AG20443 (cell line): ENCODE measurements around the gene SZT2.

Source experiments
- DNase-seq: peaks from one replicate; pipeline ENCODE4 v3.0.0; 2012; ENCODE audit warnings: low spot score, mixed read lengths

The SZT2 gene

DNA sequence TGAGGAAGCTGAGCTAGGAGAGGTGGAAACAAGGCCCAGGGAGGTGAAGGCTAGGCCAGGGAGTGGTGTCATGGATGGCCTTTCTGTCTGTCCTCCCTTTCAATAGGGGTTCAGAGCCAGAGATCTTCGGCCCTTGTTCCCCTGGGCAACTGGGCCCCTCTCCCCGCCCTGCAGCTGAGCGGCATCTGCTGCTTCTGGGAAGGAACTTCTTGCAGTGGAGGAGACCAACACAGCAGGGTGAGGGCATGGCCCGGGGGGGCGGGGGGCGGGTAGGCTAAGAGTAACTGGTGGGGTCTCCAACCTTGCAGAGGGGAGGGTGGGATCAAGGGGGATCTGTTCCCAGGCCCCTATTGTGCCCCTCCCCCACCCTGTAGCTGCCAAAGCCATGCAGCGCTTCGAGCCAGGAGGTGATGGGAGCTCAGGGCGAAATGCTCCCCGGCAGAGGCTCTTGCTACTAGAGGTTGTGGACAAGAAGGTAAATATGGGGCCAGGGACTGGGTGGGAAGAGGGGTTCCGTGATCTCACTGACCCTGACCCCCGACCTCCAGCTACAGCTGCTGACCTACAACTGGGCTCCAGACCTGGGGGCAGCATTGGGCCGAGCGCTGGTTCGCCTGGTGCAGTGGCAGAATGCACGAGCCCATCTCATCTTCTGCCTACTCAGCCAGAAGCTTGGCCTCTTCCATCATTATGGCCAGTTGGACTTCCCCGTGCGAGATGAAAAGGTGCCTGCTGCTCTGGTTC is 52.4 kb downstream of the SZT2 start:
- DNase-seq: no peak

DNA sequence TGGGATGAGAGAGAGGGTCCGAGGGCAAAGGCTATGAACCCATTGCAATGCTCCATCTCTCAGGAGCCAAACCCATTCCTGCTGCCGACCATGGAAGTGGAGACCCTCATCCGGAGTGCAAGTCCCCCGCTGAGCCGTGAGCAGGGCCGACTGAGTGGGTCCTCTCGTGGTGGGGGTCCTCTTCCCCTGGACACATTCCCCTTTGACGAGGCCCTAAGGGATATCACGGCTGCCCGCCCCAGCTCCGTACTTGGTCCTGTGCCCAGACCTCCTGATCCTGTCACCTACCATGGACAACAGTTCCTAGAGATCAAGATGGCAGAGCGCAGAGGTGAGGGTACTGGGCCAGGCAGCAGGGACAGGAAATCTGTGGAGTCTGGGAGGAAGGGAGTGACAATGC is 53.1 kb downstream of the SZT2 start:
- no peak for DNase-seq

DNA sequence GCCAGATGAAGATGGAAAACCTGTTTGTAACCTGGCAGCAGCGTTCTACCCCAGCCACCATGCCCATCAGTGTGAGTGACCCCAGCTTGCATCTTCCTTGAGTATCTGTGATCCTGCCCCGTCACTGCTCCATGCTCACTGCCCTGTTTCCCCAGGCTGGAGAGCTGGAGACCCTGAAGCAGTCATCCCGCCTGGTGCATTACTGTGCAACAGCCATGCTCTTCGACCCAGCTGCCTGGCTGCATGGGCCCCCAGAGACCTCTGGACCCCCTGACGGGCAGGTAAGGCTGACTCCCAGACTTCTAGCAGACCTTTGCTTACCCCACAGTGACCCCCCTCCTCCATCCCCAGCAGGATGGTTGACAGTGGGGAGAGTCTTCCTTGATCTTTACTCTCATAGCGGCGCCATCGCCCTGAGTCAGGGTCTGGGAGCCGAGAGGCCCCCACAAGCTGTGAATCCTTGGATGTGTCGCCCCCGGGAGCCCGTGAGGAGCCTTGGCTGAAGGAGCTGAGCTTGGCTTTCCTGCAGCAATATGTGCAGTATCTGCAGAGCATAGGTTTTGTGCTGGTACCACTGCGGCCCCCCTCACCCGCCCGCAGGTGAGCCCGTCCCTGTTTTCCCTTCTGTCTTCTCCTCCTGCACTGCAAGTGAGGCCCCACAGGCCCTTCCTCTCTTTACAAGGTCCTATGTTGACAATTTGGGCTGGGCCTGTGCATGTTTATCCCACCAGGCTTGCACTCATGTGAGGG is 53.7 kb downstream of the SZT2 start:
- DNase-seq: no peak

DNA sequence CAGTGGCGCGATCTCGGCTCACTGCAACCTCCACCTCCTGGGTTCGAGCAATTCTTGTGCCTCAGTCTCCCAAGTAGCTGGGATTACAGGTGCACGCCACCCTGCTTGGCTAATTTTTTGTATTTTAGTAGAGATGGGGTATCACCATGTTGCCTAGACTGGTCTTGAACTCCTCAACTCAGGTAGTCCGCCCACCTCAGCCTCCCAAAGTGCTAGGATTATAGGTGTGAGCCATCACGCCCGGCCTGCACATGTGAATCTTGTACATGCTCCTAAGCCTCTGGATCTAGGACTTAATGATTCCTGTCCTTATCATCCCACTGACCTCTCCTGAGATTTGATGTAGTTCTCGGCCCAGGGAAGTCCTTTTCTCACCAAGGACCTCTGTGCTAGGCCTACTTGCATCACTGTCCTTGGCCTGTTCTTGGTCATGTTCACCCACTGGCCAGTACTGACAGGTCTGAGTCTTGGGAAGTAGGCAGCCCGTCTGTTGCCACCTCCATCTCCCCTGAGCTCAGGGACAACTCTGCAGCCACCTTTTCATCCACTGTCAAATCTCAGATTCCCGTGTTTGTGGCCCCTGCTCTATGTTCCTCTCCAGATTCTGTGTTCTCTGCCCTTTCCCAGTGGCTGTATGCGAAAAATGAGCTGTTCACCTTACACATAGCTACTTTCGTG is 54.6 kb downstream of the SZT2 start:
- DNase-seq: no peak

DNA sequence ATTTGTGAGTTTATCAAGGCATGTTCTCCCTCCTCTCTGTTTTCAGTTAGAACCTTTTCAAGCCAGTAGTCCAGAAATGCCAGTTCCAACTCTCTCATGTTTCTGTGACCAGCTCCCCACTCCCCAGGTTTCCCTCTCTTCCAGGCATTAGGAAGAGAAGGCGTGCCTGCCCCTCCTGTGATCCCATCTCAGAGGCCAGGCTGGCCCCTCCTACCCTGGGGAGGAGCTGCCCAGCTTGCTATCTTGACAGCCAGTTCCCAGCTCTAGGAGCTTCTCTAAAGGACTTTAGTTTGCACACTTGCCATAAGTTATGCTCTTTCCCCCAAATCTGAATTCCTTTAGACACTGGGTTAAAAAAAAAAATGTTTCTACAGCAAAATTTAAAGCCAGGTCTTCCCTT is 55.1 kb downstream of the SZT2 start:
- peak; percentile 33 for DNase-seq

DNA sequence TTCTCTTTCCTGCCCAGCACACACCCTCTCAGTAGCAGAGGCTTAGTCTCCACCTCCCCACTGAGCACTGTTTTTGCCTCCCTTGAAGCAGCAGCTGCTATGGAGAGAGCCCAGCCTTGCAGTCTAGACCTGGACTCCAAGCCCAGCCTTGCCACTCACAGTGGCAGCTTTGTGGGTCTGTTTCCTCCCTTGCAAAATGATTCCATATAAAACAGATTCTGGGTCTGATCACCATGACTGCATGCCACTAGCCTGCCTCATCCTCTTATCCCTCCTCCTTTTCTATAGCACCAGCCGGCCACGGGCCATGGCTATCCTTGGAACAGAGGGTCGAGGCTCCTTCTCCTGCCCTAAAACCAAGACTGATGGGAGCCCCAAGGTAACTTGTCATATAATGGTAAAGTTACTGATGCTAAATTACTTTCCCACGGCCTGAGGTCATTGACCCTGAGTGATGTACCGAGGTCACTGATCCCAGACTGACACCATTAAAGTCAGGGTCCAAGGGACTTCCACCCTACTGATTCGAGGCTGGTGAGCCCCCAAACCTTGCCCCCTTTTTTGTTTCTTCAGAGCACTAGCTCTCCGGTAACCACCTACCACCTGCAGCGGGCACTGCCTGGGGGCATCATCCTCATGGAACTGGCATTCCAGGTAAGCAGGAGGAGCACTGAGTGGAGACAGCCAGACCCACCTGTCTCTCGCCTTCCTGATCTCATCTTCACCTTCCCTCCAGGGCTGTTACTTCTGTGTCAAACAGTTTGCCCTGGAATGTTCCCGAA is 56.1 kb downstream of the SZT2 start:
- DNase-seq: no peak

DNA sequence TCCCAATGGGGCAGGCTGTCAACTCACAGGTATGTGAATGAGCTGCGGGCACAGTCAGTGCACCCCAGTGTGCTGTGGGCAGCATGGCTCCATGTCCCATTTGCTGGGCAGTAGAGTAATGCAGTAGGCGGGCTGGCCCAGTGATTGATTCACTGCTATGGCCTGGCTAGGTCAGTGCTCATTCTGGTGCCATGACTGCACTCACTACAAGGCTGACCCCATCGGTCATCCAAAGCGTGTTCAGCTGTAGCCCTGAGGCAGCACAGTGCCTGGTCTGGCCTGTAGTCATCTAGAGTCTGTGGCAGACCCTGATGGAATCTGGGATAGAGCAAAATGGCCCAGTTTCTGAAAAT is 56.7 kb downstream of the SZT2 start:
- DNase-seq: no peak

DNA sequence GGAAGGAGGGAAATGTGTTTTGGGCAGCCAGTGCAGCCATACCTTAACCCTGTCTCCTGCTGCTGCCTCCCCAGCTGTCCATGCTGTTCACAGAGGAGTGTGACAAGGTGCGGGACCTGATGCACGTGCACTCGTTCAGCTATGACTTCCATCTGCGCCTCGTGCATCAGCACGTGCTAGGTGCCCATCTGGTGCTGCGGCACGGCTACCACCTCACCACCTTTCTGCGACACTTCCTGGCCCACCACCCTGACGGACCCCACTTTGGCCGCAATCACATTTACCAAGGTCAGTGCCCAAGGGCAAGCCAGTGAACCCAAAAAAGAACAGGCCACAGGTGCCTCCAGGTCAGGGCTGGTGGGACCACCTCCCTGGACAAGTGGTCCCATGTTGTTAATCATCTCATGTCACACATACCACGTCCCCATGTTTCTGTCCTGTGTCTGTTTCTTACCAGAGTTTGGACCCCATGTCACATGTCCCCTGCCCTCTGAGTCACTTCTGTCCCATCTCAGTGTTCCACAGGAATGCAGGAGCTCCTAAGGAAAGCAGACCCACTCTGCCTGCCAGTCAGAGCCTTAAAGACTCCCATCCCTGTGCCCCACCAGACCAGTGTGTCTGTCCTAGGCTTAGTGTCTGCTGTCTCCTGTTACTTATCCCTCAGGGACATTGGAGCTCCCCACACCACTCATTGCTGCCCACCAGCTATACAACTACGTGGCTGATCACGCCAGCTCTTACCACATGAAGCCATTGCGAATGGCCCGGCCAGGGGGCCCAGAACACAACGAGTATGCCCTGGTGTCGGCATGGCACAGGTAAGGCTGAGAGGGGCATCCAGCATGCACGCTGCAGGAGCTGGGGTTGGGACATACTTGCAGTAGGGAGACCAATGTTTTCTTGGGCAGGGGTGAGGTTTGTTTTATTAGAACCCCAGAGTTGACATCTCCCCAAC is 57.5 kb downstream of the SZT2 start:
- no peak for DNase-seq

DNA sequence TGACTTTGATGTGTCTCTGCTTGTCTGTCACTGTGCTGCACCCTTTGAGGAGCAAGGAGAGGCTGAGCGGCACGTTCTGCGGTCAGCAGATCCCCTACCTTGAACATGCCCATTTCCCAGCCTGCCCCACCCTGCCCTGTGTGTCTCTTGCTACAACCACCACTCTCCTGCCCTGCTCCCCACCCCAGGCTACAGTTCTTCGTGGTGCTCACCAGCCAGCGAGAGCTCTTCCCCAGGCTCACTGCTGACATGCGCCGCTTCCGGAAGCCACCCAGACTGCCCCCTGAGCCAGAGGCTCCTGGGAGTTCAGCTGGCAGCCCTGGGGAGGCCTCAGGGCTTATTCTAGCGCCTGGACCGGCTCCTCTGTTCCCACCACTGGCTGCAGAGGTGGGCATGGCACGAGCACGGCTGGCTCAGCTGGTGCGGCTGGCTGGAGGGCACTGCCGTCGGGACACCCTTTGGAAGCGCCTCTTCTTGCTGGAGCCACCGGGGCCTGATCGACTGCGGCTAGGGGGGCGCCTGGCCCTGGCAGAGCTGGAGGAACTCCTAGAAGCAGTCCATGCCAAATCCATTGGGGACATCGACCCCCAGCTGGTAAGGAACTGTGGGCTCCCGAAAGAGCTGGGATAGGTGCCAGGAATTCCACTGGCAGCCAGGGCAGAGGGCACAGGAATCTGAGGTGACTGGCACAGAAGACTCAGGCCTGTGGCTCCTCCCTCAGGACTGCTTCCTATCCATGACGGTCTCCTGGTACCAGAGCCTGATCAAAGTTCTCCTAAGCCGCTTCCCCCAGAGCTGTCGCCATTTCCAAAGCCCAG is 58.4 kb downstream of the SZT2 start:
- DNase-seq: no peak

DNA sequence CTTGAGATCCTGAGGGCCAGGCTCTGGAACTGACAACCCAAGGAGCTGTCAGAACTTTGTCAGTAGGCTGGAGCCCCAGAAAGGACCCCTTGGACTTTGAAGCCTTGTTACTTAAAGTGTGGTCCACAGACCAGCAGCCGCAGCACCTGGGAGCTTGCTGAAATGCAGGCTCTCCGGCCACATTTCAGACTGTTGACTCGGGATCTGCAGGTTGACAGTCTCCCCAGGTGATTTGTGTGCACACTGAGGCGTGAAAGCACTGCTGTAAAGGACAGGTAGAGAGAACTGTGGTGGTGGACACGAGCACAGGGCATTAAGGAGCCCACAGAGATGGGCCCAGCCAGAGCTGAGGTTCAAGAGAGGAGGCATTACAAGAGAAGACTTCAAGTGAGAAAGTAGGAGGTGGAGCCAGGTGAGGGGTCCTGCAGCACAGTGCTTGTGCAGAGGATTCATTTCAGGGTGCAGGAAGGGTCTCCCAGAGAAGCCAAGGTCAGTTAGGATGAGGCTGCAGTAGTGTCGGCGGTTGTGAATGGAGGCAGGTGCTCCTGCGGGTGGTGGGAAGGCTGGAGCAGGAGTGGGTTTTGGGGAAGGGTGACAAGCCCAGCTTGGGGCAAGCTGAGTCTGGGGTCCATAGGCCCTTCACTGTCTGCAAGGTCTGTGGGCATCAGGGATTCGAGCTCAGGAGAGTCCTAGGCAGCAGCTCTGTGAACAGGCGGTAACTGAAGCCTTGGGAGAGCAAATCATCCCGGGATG is 59.4 kb downstream of the SZT2 start:
- no peak for DNase-seq

DNA sequence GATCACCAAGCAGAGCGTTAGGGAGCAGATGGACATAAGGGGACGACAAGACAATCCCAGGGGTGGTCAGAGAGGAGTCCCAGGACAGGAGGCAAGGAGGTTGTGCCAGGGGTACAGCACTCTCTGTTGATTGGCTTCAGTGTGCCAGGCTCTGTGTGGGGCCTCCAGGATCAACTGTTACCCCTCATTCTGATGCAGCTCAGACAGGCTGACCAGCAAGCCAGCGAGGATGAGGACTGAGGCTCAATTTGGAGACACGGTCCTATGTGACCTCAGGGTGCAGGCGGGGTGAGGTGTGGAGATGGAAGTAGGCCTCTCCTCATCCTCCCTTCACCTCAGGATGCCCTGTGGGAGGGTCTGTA is 60.0 kb downstream of the SZT2 start:
- no peak for DNase-seq

DNA sequence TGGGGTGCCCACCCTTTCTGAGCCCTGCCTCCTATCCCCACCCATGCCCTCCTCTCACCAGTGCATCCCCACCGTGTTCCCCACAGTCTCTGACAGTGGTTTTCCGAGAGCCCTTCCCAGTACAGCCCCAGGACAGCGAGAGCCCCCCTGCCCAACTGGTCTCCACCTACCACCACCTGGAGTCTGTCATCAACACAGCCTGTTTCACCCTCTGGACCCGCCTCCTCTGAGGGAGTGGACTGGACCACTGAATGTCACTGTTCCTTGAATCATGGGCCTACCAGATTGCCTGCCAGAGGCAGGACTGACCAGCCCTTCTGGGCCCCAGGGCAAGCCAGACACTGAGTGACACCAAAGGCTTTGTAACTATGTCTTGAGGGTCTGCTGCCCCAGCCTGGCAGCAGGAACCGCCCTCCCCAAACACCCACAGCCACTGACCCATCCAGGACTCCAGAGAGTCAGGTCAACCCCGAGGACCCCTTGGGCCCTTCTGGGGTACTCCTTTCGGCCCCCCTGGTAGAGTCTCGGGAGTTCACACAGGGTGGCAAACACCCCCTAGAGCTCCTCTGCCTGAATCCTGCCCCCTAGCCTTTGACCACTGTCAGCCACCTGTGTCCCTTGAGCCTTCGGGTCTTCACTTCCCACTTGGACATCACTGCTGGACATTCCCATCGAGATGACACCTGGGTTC is 60.7 kb downstream of the SZT2 start:
- DNase-seq: no peak

DNA sequence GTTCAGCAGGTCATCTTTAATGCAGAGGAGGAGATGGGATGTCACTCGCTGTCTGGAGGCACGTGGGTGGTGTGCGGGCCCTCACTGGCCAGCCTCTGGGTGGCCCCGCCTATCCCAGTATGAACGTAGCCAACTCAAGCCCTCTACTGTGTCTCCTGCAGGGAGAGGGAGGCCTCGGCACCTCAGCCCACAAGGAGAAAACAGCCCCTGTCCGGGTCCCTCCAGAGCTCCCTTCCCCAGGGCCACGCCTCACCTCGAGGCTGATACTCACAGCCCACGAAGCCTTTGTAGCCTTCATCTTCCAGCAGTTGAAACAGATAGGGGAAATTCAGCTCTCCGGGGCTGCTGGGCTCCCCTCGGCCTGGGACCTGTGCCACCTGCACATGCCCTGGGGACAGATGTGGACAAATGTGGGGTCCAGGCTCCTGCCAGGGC is 61.5 kb downstream of the SZT2 start:
- DNase-seq: no peak

DNA sequence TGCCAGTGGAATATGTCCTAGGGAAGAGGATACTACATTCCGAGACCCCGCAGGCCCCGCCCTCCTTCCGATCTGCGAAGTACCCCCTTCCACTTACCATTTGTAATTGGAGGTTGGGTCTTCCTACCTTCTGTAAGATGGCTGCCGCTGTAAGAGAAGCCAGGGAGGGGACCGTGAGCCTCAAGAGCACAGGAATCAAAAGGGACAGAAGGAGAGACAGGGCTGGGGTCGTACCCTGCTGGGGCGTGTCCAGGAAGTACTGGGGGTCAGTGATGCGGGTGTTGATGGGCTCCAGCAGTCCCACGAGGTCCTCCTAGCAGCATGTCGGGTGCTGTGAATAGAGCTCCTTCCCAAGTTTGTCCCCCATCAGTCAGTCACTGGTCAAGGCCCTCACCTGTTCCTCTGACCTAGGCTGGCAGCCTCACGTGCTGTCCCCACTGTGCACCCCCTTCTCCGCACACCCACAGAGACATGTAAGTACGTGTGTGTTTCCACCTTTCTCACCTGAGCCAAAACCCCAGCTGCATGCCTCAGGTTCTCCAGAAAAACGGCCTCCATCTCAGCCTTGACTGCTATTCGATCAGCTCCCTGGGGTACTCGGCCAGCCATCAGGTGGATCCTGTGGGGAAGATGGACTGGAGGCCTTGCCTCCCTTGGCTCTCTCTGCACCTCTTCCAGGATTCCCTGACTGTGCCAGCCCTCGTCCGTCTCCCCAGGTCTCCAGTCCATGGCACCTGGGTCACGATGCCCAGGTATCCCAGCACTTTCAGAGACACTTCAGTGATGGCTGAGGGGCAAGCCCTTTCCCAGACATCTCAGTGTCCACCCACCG is 62.2 kb downstream of the SZT2 start:
- DNase-seq: no peak

DNA sequence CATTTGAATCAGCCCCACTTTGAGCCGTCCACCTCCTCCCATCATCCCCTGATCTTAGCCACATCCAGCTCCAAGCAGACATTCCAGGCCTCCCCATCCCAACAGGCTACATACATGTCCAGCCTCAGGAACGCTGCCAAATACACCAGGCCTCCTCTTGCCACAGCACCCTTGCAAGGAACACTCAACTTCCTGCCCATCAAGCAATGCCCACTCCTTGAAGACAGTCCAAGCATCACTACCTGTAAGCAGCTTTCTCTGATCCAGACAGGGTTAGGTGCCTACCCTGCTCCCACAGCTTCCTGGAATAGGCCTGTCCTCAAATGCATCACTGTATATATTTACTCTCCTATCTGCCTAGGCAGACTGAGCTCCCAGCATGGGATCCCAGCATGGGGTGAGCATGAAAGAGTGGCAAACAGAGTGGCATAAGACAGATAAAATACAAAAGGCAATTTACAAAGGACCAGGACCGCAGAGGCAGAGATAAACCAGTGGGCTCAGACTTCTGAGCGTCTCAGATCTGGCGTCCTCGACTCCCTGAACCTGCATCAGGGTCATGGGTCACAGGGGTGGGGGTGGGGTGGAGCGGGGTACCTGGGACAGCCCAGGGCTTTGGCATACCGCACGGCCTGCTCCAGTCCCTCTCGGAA is 63.2 kb downstream of the SZT2 start:
- peak; percentile 51 for DNase-seq

DNA sequence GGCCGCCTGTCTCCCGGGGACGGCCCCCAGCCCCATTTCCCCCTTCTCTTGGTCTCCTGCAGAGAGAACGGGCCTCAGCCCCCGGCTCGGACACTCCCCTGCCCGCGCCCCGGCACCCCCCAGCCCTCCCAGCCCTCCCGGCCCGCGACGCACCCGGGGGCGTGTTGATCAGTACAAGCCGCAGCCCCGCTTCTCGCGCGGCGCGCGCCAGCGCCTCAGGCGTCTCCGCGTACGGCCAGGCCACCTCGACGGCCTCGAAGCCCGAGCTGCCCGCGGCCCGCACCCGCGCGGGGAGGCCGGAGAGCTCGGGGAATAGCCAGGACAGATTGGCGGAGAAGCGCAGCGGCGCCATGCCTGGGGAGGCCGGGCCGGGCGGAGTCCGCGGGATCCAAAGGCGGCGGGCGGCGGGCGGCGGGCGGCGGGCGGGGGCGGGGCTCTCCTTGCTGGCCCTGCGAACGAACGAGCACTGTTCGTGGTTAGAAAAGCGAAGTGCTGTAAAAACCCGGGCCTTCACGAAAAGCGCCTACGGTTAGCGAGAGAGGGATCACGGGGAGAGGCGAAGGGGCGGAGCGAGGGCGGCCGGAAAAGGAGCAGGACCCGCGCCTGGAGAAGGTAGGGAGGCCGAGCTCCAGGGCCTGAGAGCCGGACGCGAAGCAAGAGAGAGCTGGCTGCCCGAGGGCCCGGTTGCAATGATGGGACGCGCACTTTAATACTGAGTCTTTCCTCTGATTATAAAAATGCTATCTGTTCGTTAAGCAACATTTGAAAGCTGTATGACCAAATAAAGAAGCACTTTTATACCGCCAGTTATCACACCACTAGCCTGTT is 64.0 kb downstream of the SZT2 start, which contains the start of gene HYI:
Gene HYI (minus strand): TSS at position 490 of the 828 bp plus-strand sequence. CDS start 138 bp downstream, at position 352.
- peak; percentile 91 for DNase-seq
